LoVo (cell line): ENCODE data around the gene TRAF4.
"Not testable (repeated sequence)": the region's sequence is repeated elsewhere in the genome, so short reads cannot be mapped to it uniquely, and the experiment has no call there.

Experiments used
- DNase-seq: peaks from one replicate; pipeline ENCODE4 v3.0.0-alpha.2; 2016; ENCODE audit warnings: low spot score

The TRAF4 gene

GRCh38 chr17:28792877-28793661 lies 49.3 kb downstream of the TRAF4 start:
- no peak for DNase-seq

GRCh38 chr17:28794846-28795441 lies 51.1 kb downstream of the TRAF4 start:
- not testable (repeated sequence) for DNase-seq

- no peak for DNase-seq
Measured at GRCh38 chr17:28796062-28796461, 52.3 kb downstream of the TRAF4 start.
